K562 (cell line): Measurements from ENCODE around the gene SEPTIN6.

Source experiments
- GTF2E2 ChIP-seq: fragments of 200-800 bp; sonication (Bioruptor generic); IDR thresholded peaks from 2 replicates; pipeline ENCODE4 v1.6.1; 2016; ENCODE audit warnings: missing genetic modification characterization, missing compliant biosample characterization
- MYC ChIP-seq, 2 experiments: fragments of 250-450 bp in 1 of 2; sonication (Bioruptor Pico) in 1 of 2; IDR thresholded peaks; 2 replicates each; pipeline versions ENCODE4 v1.5.1 to v1.6.1; 2012 to 2021; ENCODE audit warnings: low read depth in 2 of 2, borderline replicate concordance in 1 of 2, improper control_type of control experiment in 1 of 2, low read length in 1 of 2, mild to moderate bottlenecking in 1 of 2, moderate library complexity in 1 of 2
- PCBP2 ChIP-seq: fragments of 200-400 bp; formaldehyde crosslinking; IDR thresholded peaks from 2 replicates; pipeline ENCODE4 v1.6.1; 2018; ENCODE audit warnings: low read length, low read depth, mild to moderate bottlenecking, moderate library complexity; ENCODE audit not compliant: poor library complexity, severe bottlenecking
- YY1 ChIP-seq, 3 experiments: IDR thresholded peaks; 2 replicates each; pipeline ENCODE4 v1.6.1; 2011; ENCODE audit warnings: low read length in 2 of 3, mild to moderate bottlenecking in 2 of 3, moderate library complexity in 2 of 3, borderline replicate concordance in 1 of 3, control low read depth in 1 of 3, low read depth in 1 of 3; ENCODE audit not compliant: insufficient read depth in 3 of 3, insufficient replicate concordance in 2 of 3, control insufficient read depth in 1 of 3, insufficient read length in 1 of 3; ENCODE audit errors: extremely low read depth in 1 of 3
- ZNF175 ChIP-seq: fragments of 200-800 bp; sonication (Bioruptor generic); IDR thresholded peaks from 2 replicates; pipeline ENCODE4 v1.6.1; 2016; ENCODE audit warnings: low read depth, mild to moderate bottlenecking, missing genetic modification characterization, missing compliant biosample characterization
- TF ChIP-seq, protein P1 (sequence below), 3 experiments: IDR thresholded peaks in 2 of 3; conservative IDR thresholded peaks in 1 of 3; 2 replicates each; pipeline ENCODE4 v1.5.1; 2011 to 2012; ENCODE audit warnings: low read length in 3 of 3, mild to moderate bottlenecking in 3 of 3, control low read depth in 2 of 3, improper control_type of control experiment in 1 of 3, inconsistent platforms in 1 of 3, low read depth in 1 of 3, mixed read lengths in 1 of 3, moderate library complexity in 1 of 3; ENCODE audit not compliant: insufficient read depth in 2 of 3

DNA sequence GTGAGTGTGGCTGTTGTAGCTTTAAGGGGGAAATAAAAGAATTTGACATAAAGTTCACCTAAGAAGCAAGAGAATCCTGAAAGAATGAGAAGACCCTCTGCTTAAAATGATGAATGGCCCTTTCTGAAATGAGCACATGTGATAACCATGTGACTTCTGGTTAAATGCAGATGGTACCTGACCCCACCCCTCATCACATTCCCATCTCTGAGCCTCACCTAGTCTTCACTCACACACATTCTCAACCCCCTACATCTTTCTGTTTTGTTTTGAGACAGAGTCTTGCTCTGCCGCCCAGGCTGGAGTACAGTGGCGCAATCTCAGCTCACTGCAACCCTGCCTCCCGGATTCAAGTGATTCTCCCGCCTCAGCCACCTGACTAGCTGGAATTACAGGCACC, 31.5 kb downstream of the SEPTIN6 start:
- TF ChIP-seq MYC (IDR thresholded peaks at IDR 0.05; ENCODE audit: low read depth, low read length), result no peak
- TF ChIP-seq MYC (CRISPR knock-in tag; IDR thresholded peaks at IDR 0.05; ENCODE audit: borderline replicate concordance, low read depth), result no peak
- no peak for TF ChIP-seq GTF2E2 (tag)
- TF ChIP-seq, protein P1, sequence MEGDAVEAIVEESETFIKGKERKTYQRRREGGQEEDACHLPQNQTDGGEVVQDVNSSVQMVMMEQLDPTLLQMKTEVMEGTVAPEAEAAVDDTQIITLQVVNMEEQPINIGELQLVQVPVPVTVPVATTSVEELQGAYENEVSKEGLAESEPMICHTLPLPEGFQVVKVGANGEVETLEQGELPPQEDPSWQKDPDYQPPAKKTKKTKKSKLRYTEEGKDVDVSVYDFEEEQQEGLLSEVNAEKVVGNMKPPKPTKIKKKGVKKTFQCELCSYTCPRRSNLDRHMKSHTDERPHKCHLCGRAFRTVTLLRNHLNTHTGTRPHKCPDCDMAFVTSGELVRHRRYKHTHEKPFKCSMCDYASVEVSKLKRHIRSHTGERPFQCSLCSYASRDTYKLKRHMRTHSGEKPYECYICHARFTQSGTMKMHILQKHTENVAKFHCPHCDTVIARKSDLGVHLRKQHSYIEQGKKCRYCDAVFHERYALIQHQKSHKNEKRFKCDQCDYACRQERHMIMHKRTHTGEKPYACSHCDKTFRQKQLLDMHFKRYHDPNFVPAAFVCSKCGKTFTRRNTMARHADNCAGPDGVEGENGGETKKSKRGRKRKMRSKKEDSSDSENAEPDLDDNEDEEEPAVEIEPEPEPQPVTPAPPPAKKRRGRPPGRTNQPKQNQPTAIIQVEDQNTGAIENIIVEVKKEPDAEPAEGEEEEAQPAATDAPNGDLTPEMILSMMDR (IDR thresholded peaks at IDR 0.05 in 2 of 3, conservative IDR thresholded peaks at IDR 0.05 in 1 of 3; ENCODE audit: insufficient read depth in 2 of 3, low read depth in 1 of 3, low read length in 3 of 3), result no peak
- TF ChIP-seq PCBP2, result no peak
- TF ChIP-seq YY1 (IDR thresholded peaks at IDR 0.05; ENCODE audit: borderline replicate concordance in 1 of 3, control insufficient read depth in 1 of 3, extremely low read depth in 1 of 3, insufficient read depth in 3 of 3, insufficient read length in 1 of 3, insufficient replicate concordance in 2 of 3, low read depth in 1 of 3, low read length in 2 of 3), result no peak
- no peak for TF ChIP-seq ZNF175 (CRISPR knock-in tag)
